GM10248 (cell line): Measurements from ENCODE around the gene P4HA2.
"Not testable (repeated sequence)": the region's sequence is repeated elsewhere in the genome, so short reads cannot be mapped to it uniquely, and the experiment has no call there.

ENCODE experiments used
- CTCF ChIA-PET: fragments of 300-600 bp; sonication (Branson Sonifier 250); formaldehyde crosslinking; extraction: SDS; loops from one replicate; lab custom pipeline; 2021; ENCODE audit warnings: antibody characterized with exemption; lab: Yijun Ruan, JAX
- POLR2A ChIA-PET: fragments of 350-650 bp; sonication (Branson Sonifier 250); formaldehyde crosslinking; extraction: SDS; loops from one replicate; lab custom pipeline; 2020; ENCODE audit warnings: antibody characterized with exemption; lab: Yijun Ruan, JAX
- DNase-seq: peaks from one replicate; pipeline ENCODE4 v3.0.0; 2012; ENCODE audit errors: extremely low spot score
- TF ChIP-seq, protein P1 (sequence below): IDR thresholded peaks from 2 replicates; pipeline ENCODE4 v1.5.1; 2012; ENCODE audit warnings: mild to moderate bottlenecking, low read depth; ENCODE audit errors: extremely low read depth, missing control alignments, control extremely low read depth

P4HA2 gene

DNA sequence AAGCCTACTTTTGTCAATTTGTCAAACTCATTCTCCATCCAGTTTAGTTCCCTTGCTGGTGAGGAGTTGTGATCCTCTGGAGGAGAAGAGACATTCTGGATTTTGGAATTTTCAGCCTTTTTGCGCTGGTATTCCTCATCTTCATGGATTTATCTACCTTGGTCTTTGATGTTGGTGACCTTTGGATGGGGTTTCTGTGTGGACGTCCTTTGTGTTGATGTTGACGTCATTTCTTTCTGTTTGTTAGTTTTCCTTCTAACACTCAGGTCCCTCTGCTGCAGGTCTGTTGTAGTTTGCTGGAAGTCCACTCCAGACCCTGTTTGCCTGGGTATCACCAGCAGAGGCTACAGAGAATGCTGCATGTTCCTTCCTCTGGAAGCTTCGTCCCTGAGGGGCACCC, 71.2 kb downstream of the P4HA2 start:
- TF ChIP-seq, protein P1, sequence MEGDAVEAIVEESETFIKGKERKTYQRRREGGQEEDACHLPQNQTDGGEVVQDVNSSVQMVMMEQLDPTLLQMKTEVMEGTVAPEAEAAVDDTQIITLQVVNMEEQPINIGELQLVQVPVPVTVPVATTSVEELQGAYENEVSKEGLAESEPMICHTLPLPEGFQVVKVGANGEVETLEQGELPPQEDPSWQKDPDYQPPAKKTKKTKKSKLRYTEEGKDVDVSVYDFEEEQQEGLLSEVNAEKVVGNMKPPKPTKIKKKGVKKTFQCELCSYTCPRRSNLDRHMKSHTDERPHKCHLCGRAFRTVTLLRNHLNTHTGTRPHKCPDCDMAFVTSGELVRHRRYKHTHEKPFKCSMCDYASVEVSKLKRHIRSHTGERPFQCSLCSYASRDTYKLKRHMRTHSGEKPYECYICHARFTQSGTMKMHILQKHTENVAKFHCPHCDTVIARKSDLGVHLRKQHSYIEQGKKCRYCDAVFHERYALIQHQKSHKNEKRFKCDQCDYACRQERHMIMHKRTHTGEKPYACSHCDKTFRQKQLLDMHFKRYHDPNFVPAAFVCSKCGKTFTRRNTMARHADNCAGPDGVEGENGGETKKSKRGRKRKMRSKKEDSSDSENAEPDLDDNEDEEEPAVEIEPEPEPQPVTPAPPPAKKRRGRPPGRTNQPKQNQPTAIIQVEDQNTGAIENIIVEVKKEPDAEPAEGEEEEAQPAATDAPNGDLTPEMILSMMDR, result no peak
- ChIA-PET CTCF (interaction anchor here (1.4 to 1.5 kb wide), 3 partner anchors 11 to 34 kb away, joined by 3 read pairs; no protein-coding TSS in a partner anchor), POLR2A (no interaction called here)
- DNase-seq, result no peak

DNA sequence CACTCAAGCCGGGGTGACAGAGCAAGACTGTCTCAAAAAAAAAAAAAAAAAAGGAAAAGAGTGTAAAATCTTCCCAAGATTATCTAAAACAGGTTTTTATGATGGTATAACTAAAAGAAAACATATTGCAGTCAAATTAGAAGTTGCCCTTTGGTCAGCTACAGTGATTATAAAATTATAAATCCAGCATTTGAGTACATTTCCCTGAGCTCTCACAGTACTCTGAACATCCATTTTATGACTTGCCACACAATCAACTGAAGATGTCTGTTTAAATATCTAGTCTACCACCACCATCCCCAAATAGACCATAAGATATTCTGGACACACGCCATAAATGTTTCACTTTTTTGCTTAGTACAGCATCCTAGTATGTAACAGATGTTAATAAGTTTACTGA, 77.1 kb downstream of the P4HA2 start:
- ChIA-PET CTCF (no interaction called here), POLR2A (no interaction called here)
- TF ChIP-seq, protein P1, result no peak
- no peak for DNase-seq

DNA sequence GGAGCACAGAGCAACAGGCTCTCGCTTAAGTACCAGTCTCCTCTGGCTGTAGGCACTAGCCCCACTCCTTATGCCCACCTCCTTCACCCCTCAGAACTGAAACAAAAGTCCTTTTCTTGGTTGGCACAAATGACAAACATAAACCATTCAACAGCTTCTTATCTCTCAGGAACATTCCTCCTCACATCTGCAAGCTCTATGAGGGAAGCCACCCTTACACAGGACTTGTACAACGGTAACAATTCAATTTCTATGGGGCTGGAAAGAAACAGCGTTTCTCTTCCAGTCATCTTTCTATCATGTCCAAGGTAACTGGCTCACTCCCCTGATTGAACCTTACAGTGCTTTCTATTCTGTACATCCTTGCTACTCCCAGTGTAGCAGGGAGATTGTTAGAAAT, 80.0 kb downstream of the P4HA2 start:
- no peak for DNase-seq
- CTCF ChIA-PET, result interaction anchor here (1.1 to 1.6 kb wide), 3 partner anchors 11 to 91 kb away, joined by 3 to 4 read pairs (median 3); no protein-coding TSS in a partner anchor
- POLR2A ChIA-PET, result no interaction called here
- TF ChIP-seq, protein P1, result no peak

DNA sequence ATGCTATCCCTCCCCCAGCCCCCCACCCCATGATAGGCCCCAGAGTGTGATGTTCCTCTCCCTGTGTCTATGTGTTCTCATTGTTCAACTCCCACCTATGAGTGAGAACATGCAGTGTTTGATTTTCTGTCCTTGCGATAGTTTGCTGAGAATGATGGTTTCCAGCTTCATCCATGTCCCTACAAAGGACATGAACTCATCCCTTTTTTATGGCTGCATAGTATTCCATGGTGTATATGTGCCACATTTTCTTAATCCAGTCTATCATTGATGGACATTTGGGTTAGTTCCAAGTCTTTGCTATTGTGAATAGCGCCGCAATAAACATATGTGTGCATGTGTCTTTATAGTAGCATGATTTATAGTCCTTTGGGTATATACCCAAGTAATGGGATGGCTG, 82.3 kb downstream of the P4HA2 start:
- POLR2A ChIA-PET, CTCF ChIA-PET, DNase-seq: not testable (repeated sequence)

GRCh38 chr5:132143148-132143547, 84.5 kb downstream of the P4HA2 start:
- TF ChIP-seq, protein P1, result no peak
- no peak for DNase-seq
- ChIA-PET CTCF (no interaction called here), POLR2A (no interaction called here)

- CTCF ChIA-PET, result interaction anchor here (1.4 kb wide), 1 partner anchor 13 kb away, joined by 4 read pairs; no protein-coding TSS in a partner anchor
- DNase-seq, result no peak
- POLR2A ChIA-PET, result no interaction called here
- TF ChIP-seq, protein P1, result no peak
Observed at GRCh38 chr5:132142459-132142858, 85.2 kb downstream of the P4HA2 start.
